ENCODE data around the gene TNRC18.

- TF ChIP-seq CTCF (IDR thresholded peaks at IDR 0.05; ENCODE audit: insufficient read depth, low read length, poor library complexity, severe bottlenecking) = no peak
- no peak for TF ChIP-seq EZH2phosphoT487 (conservative IDR thresholded peaks at IDR 0.05; ENCODE audit: low read length)
Measured at GRCh38 chr7:5443678-5444077, 20.0 kb upstream of the TNRC18 start.

Data from SU-DHL-6 (cell line).